ENCODE results near the gene ZNF426. TPM values are rescaled to one million over a fixed set of nuclear protein-coding genes. Genes with fewer than 3 reads are reported as not detected.
"Not testable (repeated sequence)": the region's sequence is repeated elsewhere in the genome, so short reads cannot be mapped to it uniquely, and the experiment has no call there.

The ZNF426 gene
- total and polyA plus RNA-seq, 2 donors (not counting 3 experiments of a cell fraction or from before 2014, with no cell fraction given) = 2.4 to 16.1 TPM

DNA sequence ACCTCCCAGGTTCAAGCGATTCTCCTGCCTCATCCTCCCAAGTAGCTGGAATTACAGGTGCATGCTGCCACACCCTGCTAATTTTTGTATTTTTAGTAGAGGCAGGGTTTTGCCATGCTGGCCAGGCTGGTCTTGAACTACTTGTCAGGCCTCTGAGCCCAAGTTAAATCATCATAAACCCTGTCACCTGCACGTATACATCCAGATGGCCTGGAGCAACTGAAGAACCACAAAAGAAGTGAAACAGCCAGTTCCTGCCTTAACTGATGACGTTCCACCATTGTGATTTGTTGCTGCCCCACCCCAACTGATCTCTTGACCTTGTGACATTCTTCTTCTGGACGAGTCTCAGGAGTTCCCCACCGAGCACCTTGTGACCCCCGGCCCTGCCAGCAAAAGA is 756 bp upstream of the ZNF426 start:
- H3K27me3 ChIP-seq (ENCODE audit: control insufficient read depth in 2 of 2, insufficient read depth in 2 of 2, low read length in 2 of 2); DNase-seq (ENCODE audit: low read depth, low spot score); dilution Hi-C loops (cut with MboI; ENCODE audit: extremely low pct_ligation_motif_present, low sequenced_read_pairs); H3K27ac ChIP-seq (ENCODE audit: insufficient read depth, low read depth, low read length); H3K4me3 ChIP-seq (replicated peaks in 1 of 3; ENCODE audit: insufficient read depth in 1 of 3, low read depth in 1 of 3, low read length in 3 of 3); H3K9me3 ChIP-seq (replicated peaks; ENCODE audit: control insufficient read depth, insufficient read depth, low read length); H4K20me1 ChIP-seq (replicated peaks; ENCODE audit: control insufficient read depth, extremely low read depth, insufficient read depth, low read length); H3K36me3 ChIP-seq (ENCODE audit: control insufficient read depth in 2 of 2, extremely low read depth in 1 of 2, insufficient read depth in 2 of 2, low read length in 2 of 2); BruUV-seq (replicated peaks); H3K9ac ChIP-seq (replicated peaks; ENCODE audit: extremely low read depth, insufficient read depth, low read length); FAIRE-seq; CTCF ChIA-PET; H3K9me1 ChIP-seq (replicated peaks; ENCODE audit: control insufficient read depth, extremely low read depth, insufficient read depth, low read length); POLR2A ChIA-PET; H3K4me1 ChIP-seq (ENCODE audit: control insufficient read depth, extremely low read depth, insufficient read depth, low read length); H2AFZ ChIP-seq (ENCODE audit: low read depth, low read length): not testable (repeated sequence)
- Histone ChIP-seq H3K79me2 (ENCODE audit: control insufficient read depth, insufficient read depth, low read length) (peaks cover 19% of the 10 kb centered on the region), H3K4me2 (ENCODE audit: insufficient read depth, low read length) (peak overlapping the region; percentile 57)
- intact Hi-C loops (cut with micrococcal nuclease) = loop anchor here (2.0 kb wide), 2 partner anchors 28 to 46 kb away; partner anchors contain the start of gene ZNF121

GRCh38 chr19:9535934-9536333 is 2.5 kb downstream of the ZNF426 start:
- POLR2A ChIA-PET = no interaction called here
- no TSS peak for BruUV-seq (replicated peaks)
- TF ChIP-seq FOS (IDR thresholded peaks at IDR 0.05; ENCODE audit: borderline replicate concordance, insufficient read depth, low read length) (no peak), JUN (IDR thresholded peaks at IDR 0.05; ENCODE audit: borderline replicate concordance, insufficient read depth, insufficient read length, low read depth) (no peak), GATA2 (IDR thresholded peaks at IDR 0.05; ENCODE audit: insufficient read depth, insufficient read length, low read depth, low read length) (no peak), MYC (IDR thresholded peaks at IDR 0.05; ENCODE audit: low read depth, low read length) (no peak), POLR2AphosphoS5 (IDR thresholded peaks at IDR 0.05; ENCODE audit: insufficient read depth, low read depth, low read length) (no peak), EZH2 (IDR thresholded peaks at IDR 0.05; ENCODE audit: borderline replicate concordance, low read depth, low read length, severe bottlenecking) (no peak), POLR2A (IDR thresholded peaks at IDR 0.05; ENCODE audit: low read depth, low read length) (no peak)
- TF ChIP-seq, protein P1, sequence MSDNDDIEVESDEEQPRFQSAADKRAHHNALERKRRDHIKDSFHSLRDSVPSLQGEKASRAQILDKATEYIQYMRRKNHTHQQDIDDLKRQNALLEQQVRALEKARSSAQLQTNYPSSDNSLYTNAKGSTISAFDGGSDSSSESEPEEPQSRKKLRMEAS (IDR thresholded peaks at IDR 0.05; ENCODE audit: insufficient read depth, insufficient read length) = no peak
- TF ChIP-seq, protein P2, sequence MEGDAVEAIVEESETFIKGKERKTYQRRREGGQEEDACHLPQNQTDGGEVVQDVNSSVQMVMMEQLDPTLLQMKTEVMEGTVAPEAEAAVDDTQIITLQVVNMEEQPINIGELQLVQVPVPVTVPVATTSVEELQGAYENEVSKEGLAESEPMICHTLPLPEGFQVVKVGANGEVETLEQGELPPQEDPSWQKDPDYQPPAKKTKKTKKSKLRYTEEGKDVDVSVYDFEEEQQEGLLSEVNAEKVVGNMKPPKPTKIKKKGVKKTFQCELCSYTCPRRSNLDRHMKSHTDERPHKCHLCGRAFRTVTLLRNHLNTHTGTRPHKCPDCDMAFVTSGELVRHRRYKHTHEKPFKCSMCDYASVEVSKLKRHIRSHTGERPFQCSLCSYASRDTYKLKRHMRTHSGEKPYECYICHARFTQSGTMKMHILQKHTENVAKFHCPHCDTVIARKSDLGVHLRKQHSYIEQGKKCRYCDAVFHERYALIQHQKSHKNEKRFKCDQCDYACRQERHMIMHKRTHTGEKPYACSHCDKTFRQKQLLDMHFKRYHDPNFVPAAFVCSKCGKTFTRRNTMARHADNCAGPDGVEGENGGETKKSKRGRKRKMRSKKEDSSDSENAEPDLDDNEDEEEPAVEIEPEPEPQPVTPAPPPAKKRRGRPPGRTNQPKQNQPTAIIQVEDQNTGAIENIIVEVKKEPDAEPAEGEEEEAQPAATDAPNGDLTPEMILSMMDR (IDR thresholded peaks at IDR 0.05; ENCODE audit: extremely low read depth in 1 of 2, insufficient read depth in 1 of 2, low read depth in 1 of 2, low read length in 2 of 2) = no peak
- Histone ChIP-seq H3K79me2 (ENCODE audit: control insufficient read depth, insufficient read depth, low read length) (peaks cover 19% of the 10 kb centered on the region), H3K36me3 (ENCODE audit: control insufficient read depth in 2 of 2, extremely low read depth in 1 of 2, insufficient read depth in 2 of 2, low read length in 2 of 2) (peaks cover 19 to 31% of the 10 kb centered on the region in 2 experiments), H4K20me1 (replicated peaks; ENCODE audit: control insufficient read depth, extremely low read depth, insufficient read depth, low read length) (no peaks in the 10 kb centered on the region), H3K27ac (ENCODE audit: insufficient read depth, low read depth, low read length) (no peak overlapping the region), H3K9ac (replicated peaks; ENCODE audit: extremely low read depth, insufficient read depth, low read length) (no peak overlapping the region), H3K4me1 (ENCODE audit: control insufficient read depth, extremely low read depth, insufficient read depth, low read length) (peaks cover 5% of the 10 kb centered on the region), H3K4me2 (ENCODE audit: insufficient read depth, low read length) (no peak overlapping the region), H3K4me3 (replicated peaks in 1 of 3; ENCODE audit: insufficient read depth in 1 of 3, low read depth in 1 of 3, low read length in 3 of 3) (no peak overlapping the region), H3K9me1 (replicated peaks; ENCODE audit: control insufficient read depth, extremely low read depth, insufficient read depth, low read length) (no peaks in the 10 kb centered on the region), H3K9me3 (replicated peaks; ENCODE audit: control insufficient read depth, insufficient read depth, low read length) (peaks cover 3% of the 10 kb centered on the region), H2AFZ (ENCODE audit: low read depth, low read length) (no peak overlapping the region), H3K27me3 (ENCODE audit: control insufficient read depth in 2 of 2, insufficient read depth in 2 of 2, low read length in 2 of 2) (no peaks in the 10 kb centered on the region)
- CTCF ChIA-PET = no interaction called here
- dilution Hi-C loops (cut with MboI; ENCODE audit: extremely low pct_ligation_motif_present, low sequenced_read_pairs) = no loop called here
- no peak for FAIRE-seq
- no peak for DNase-seq (ENCODE audit: low read depth, low spot score)
- intact Hi-C loops (cut with micrococcal nuclease) = no loop called here

Measured in endothelial cell of umbilical vein (primary cell).